T-helper 17 cell (primary cell): ENCODE measurements around the gene DEFB124. TPM values are rescaled to one million over a fixed set of nuclear protein-coding genes. Genes with fewer than 3 reads are reported as not detected.
"Not testable (repeated sequence)": the region's sequence is repeated elsewhere in the genome, so short reads cannot be mapped to it uniquely, and the experiment has no call there.

Experiments
- ATAC-seq: fragments of 150-1000 bp; cut with Tn5 transposase; 2 replicates; pipeline ENCODE4 v1.10.0; 2021; ENCODE audit warnings: mild to moderate bottlenecking, moderate library complexity
- DNase-seq, 3 donors: peaks; one replicate each; pipeline versions ENCODE4 v3.0.0 to v3.0.0-alpha.2; 2020 to 2021
- H3K9me3 ChIP-seq: one replicate; pipeline ENCODE4 v1.7.0; 2013; ENCODE audit warnings: low read length, mild to moderate bottlenecking; ENCODE audit not compliant: control insufficient read depth, poor library complexity, severe bottlenecking
- H3K27ac Mint-ChIP-seq: one replicate; pipeline ENCODE4 v1.8.0; 2022; ENCODE audit warnings: mild to moderate bottlenecking, moderate library complexity, mixed read lengths
- H3K27me3 Mint-ChIP-seq: one replicate; pipeline ENCODE4 v1.8.0; 2022; ENCODE audit warnings: mixed read lengths
- H3K36me3 Mint-ChIP-seq: one replicate; pipeline ENCODE4 v1.8.0; 2022; ENCODE audit warnings: low read depth, mixed read lengths
- H3K4me1 Mint-ChIP-seq: one replicate; pipeline ENCODE4 v1.8.0; 2022; ENCODE audit warnings: mild to moderate bottlenecking, mixed read lengths
- H3K4me3 Mint-ChIP-seq: one replicate; pipeline ENCODE4 v1.8.0; 2022; ENCODE audit warnings: mild to moderate bottlenecking, moderate library complexity, mixed read lengths
- total RNA-seq, 4 donors: library from RNA in 2 of 4; stranded (reverse) in 2 of 4; gene quantifications; one replicate each; pipeline ENCODE4 v1.2.3 and lab custom pipeline; 2022 to 2026

DEFB124 gene
- total RNA-seq (not detected), total RNA-seq (lab: John Stamatoyannopoulos, UW) (0 reads per million in 2 donors)

DNA sequence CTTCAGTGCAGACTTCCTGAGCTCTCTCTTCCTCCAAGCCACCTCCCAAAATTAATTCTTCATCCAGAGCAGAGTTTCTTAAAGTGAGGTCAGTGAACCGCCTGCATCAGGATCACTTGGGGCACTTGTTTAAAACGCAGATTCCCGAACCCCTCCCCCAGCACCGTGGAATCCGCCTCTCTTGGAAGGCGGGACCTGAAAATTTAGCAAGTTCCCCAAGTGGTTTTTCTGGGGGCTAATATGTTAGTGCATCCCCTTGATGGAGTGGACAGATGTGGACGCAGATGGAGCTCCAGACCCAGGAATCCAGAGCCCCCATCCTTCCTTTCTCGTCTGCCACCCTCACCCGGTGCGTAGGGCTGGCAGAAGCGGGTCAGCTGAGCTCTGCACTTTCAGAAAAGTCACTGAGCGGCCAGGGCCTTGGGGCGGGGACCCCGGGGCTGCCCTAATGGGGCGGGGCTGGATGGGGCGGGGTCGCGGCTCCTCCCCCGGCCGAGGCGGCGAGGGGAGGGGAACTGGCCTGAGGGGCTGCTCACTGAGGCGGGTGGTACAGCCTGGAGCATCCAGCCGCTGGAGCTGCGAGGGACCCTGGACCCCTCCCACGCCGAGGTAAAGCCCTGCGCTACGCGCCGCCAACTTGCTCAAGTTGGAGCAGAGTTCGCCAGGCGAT, at the start of gene DEFB124, which contains the start of gene REM1:
Gene DEFB124, minus strand, starts transcription at position 370 of the 670 bp plus-strand sequence. CDS start 2,114 bp downstream, outside the sequence.
Gene REM1, plus strand, starts transcription at position 531 of the 670 bp plus-strand sequence. CDS start 1,158 bp downstream, outside the sequence.
- no peaks in the 10 kb centered on the region for H3K36me3 Mint-ChIP-seq
- no peak within 1 kb of the TSS for H3K4me3 Mint-ChIP-seq
- peaks cover 55% of the 10 kb centered on the region for H3K27me3 Mint-ChIP-seq
- no peaks in the 10 kb centered on the region for H3K9me3 ChIP-seq
- H3K27ac Mint-ChIP-seq: no peak within 1 kb of the TSS
- DNase-seq: no peak
- ATAC-seq: no peak
- H3K4me1 Mint-ChIP-seq: peaks cover 5% of the 10 kb centered on the region

GRCh38 chr20:31523361-31524283, 48.7 kb upstream of the DEFB124 start:
- Mint-ChIP-seq H3K4me1 (peaks cover 23% of the 10 kb centered on the region), H3K27ac (peak overlapping the region; percentile 69), H3K27me3 (no peaks in the 10 kb centered on the region), H3K36me3 (peaks cover 4% of the 10 kb centered on the region), H3K4me3 (no peak overlapping the region)
- no peak for DNase-seq
- H3K9me3 ChIP-seq: no peaks in the 10 kb centered on the region
- peak; percentile 63 for ATAC-seq

DNA sequence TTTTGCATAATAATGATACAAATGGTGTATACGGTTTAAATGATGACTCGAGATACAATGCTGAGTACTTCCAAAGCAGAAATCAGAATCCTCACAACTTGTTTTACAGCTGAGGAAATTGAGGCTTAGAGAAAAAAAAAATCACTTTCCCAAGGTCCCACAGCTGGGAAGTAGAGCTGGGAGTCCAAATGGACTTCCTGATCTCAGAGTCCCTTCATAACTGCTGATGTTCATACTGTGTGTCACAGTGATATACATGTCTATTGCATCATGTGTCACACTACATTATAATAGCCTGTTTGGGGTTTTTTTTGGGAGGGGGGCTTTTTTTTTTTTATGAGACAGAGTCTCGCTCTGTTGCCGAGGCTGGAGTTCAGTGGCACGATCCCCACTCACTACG, 47.8 kb upstream of the DEFB124 start:
- DNase-seq (no peak), ATAC-seq (no peak)
- Mint-ChIP-seq H3K27me3 (no peaks in the 10 kb centered on the region), H3K4me1 (peaks cover 23% of the 10 kb centered on the region), H3K36me3 (peaks cover 4% of the 10 kb centered on the region), H3K27ac (peak overlapping the region; percentile 69), H3K4me3 (no peak overlapping the region)
- H3K9me3 ChIP-seq: no peaks in the 10 kb centered on the region

DNA sequence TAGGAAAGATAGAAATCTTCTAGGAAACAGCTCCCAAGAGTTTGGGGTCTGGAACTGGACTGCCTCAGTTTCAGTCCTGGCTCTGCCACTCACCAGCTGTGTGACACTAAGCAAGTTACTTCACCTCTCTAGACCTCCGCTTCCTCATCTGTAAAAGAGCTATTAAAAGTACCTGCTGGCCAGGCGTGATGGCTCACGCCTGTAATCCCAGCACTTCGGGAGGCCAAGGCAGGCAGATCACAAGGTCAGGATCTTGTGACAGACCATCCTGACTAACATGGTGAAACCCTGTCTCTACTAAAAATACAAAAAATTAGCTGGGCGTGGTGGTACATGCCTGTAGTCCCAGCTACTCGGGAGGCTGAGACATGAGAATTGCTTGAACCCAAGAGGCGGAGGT, 46.3 kb upstream of the DEFB124 start:
- H3K27me3 Mint-ChIP-seq, H3K36me3 Mint-ChIP-seq, H3K9me3 ChIP-seq, DNase-seq, H3K4me3 Mint-ChIP-seq, ATAC-seq: not testable (repeated sequence)
- H3K27ac Mint-ChIP-seq: peak overlapping the region; percentile 41
- H3K4me1 Mint-ChIP-seq: peaks cover 19% of the 10 kb centered on the region

DNA sequence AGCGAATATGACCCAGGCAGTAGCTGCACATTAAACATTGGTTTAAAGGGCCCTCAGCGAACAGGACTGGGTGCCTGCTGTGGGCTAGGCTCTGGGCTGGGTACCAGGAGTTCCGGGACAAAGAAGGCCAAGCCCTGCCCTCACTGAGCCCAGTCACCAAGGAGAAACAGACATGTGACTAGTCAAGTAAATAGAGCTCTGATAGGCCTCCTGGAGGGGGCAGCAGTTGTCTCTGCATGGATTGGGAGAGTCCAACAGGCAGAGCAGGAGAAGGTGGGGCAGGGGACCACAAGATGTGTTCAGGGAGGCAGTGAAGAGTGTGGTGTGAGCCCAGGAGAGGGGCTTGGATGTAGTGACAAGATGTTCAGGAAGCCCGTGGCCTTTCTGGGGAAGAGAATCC, 42.4 kb upstream of the DEFB124 start:
- DNase-seq (no peak), ATAC-seq (no peak)
- H3K27ac Mint-ChIP-seq: no peak overlapping the region
- peaks cover 17% of the 10 kb centered on the region for H3K4me1 Mint-ChIP-seq
- no peak overlapping the region for H3K4me3 Mint-ChIP-seq
- no peaks in the 10 kb centered on the region for H3K36me3 Mint-ChIP-seq
- H3K27me3 Mint-ChIP-seq: no peaks in the 10 kb centered on the region
- H3K9me3 ChIP-seq: no peaks in the 10 kb centered on the region

- Mint-ChIP-seq H3K4me1 (peaks cover 17% of the 10 kb centered on the region), H3K4me3 (no peak overlapping the region), H3K27me3 (no peaks in the 10 kb centered on the region), H3K36me3 (no peaks in the 10 kb centered on the region), H3K27ac (no peak overlapping the region)
- ATAC-seq: peak; percentile 19
- H3K9me3 ChIP-seq: no peaks in the 10 kb centered on the region
- DNase-seq: no peak
Measured at GRCh38 chr20:31516651-31517050, 41.7 kb upstream of the DEFB124 start.

- Mint-ChIP-seq H3K4me3 (no peak overlapping the region), H3K27me3 (no peaks in the 10 kb centered on the region), H3K4me1 (peaks cover 15% of the 10 kb centered on the region), H3K27ac (no peak overlapping the region), H3K36me3 (no peaks in the 10 kb centered on the region)
- no peak for ATAC-seq
- no peak for DNase-seq
- H3K9me3 ChIP-seq: no peaks in the 10 kb centered on the region
Measured at GRCh38 chr20:31516166-31516565, 41.2 kb upstream of the DEFB124 start.

DNA sequence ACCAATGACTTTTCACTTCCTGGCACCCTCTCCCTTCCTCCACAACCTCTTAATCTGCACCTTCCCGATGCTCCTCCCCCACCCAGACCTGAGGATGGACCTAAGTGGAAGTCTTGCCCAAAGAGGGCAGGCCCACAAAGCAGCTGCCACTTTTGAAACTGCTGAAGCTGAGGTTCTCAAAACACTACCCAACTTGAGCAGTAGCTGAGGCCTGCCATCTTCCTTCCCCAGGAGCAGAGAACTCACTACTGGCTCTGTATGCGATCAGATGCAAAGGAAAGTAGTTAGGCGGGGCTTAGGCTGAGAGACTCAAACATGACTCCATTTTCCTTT, 40.8 kb upstream of the DEFB124 start:
- Mint-ChIP-seq H3K4me1 (peaks cover 14% of the 10 kb centered on the region), H3K36me3 (no peaks in the 10 kb centered on the region), H3K27ac (no peak overlapping the region), H3K27me3 (no peaks in the 10 kb centered on the region), H3K4me3 (no peak overlapping the region)
- ATAC-seq (no peak), DNase-seq (no peak)
- H3K9me3 ChIP-seq: no peaks in the 10 kb centered on the region

- no peaks in the 10 kb centered on the region for H3K9me3 ChIP-seq
- H3K4me1 Mint-ChIP-seq: peaks cover 12% of the 10 kb centered on the region
- no peak for DNase-seq
- H3K27me3 Mint-ChIP-seq: no peaks in the 10 kb centered on the region
- no peak overlapping the region for H3K27ac Mint-ChIP-seq
- H3K36me3 Mint-ChIP-seq: no peaks in the 10 kb centered on the region
- H3K4me3 Mint-ChIP-seq: no peak overlapping the region
- no peak for ATAC-seq
Measured at GRCh38 chr20:31515072-31515774, 40.3 kb upstream of the DEFB124 start.

DNA sequence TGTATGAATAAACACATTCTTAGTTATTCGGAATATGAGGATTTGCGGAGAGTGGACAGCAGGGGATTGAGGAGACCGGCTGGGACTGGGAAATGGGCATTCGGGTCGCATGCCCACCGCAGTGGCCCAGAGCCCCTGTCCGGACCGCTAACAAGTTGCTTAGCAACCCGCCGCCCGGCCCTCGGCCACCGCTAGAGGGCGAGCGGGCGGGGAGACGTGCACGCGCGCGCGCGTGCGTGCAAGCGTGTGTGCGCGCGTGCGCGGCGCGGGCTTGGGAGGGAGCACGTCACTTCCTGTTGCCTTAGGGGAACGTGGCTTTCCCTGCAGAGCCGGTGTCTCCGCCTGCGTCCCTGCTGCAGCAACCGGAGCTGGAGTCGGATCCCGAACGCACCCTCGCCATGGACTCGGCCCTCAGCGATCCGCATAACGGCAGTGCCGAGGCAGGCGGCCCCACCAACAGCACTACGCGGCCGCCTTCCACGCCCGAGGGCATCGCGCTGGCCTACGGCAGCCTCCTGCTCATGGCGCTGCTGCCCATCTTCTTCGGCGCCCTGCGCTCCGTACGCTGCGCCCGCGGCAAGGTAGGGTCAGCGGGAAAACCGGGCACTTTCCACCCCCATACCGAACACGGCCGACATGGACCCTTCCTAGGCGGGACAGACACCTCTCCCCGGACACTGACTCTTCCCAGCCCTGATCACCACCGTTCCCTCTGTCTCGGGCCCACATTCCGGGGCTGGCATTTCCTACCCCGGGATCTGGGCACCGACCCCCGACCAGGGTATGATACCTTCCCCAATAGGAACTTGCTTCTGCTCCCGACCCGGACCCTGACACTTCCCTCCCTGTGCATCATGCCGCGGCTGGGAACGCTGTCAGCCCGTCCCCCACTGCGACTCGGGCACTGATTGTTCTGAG, 39.5 kb upstream of the DEFB124 start, which contains the start of gene HM13:
Gene HM13, plus strand, starts transcription at position 289 of the 918 bp plus-strand sequence. Its CDS starts 110 bp downstream, at position 399.
- Mint-ChIP-seq H3K27me3 (no peaks in the 10 kb centered on the region), H3K4me1 (peaks cover 7% of the 10 kb centered on the region), H3K4me3 (no peak within 1 kb of the TSS), H3K36me3 (no peaks in the 10 kb centered on the region), H3K27ac (no peak within 1 kb of the TSS)
- DNase-seq (peak; percentile 82 to 88 (median 84)), ATAC-seq (peak; percentile 86)
- H3K9me3 ChIP-seq: no peaks in the 10 kb centered on the region

- no peak overlapping the region for H3K27ac Mint-ChIP-seq
- no peak overlapping the region for H3K4me3 Mint-ChIP-seq
- H3K9me3 ChIP-seq: no peaks in the 10 kb centered on the region
- H3K27me3 Mint-ChIP-seq: peaks cover 25% of the 10 kb centered on the region
- ATAC-seq (no peak), DNase-seq (no peak)
- no peaks in the 10 kb centered on the region for H3K36me3 Mint-ChIP-seq
- peaks cover 2% of the 10 kb centered on the region for H3K4me1 Mint-ChIP-seq
Measured at GRCh38 chr20:31508517-31509244, 33.8 kb upstream of the DEFB124 start.

DNA sequence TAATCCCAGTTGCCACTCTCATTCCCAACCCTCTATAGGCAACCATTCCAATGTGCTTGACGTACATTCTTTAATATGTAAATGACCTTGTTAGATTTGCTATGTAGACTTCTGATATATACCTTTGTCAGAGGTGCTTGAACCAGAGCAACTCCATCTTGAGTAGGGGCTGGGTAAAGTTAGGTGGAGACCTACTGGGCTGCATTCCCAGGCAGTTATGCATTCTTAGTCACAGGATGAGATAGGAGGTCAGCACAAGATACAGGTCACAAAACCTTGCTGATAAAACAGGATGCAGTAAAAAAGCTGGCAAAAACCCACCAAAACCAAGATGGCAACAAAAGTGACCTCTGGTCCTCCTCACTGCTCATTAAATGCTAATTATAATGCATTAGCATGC, 31.0 kb upstream of the DEFB124 start:
- DNase-seq (no peak), ATAC-seq (no peak)
- H3K27ac Mint-ChIP-seq: no peak overlapping the region
- H3K36me3 Mint-ChIP-seq: no peaks in the 10 kb centered on the region
- H3K4me1 Mint-ChIP-seq: peaks cover 7% of the 10 kb centered on the region
- H3K9me3 ChIP-seq: no peaks in the 10 kb centered on the region
- peaks cover 28% of the 10 kb centered on the region for H3K27me3 Mint-ChIP-seq
- no peak overlapping the region for H3K4me3 Mint-ChIP-seq
